H1 (cell line): ENCODE results near the gene TBL2. TPM values are rescaled to one million over a fixed set of nuclear protein-coding genes. Genes with fewer than 3 reads are reported as not detected.

Experiments
- BCL11A ChIP-seq, 2 experiments: IDR thresholded peaks; one replicate each; pipeline ENCODE4 v1.6.1; 2011; ENCODE audit warnings: low read depth in 2 of 2, low read length in 2 of 2, mild to moderate bottlenecking in 2 of 2
- CBX5 ChIP-seq: fragments of 300-800, 300-1000 bp; sonication (generic); IDR thresholded peaks from 2 replicates; pipeline ENCODE4 v1.7.1; 2016; ENCODE audit warnings: antibody characterized with exemption, low read length, low read depth
- E2F6 ChIP-seq: IDR thresholded peaks from 2 replicates; pipeline ENCODE4 v1.6.1; 2012; ENCODE audit warnings: inconsistent platforms
- KDM1A ChIP-seq: fragments of 200-600, 300-600 bp; sonication (generic); IDR thresholded peaks from 2 replicates; pipeline ENCODE4 v1.7.1; 2016; ENCODE audit warnings: mild to moderate bottlenecking, low read length, borderline replicate concordance
- MAX ChIP-seq: IDR thresholded peaks from 2 replicates; pipeline ENCODE4 v1.6.1; 2012; ENCODE audit warnings: inconsistent platforms
- NANOG ChIP-seq: IDR thresholded peaks from 2 replicates; pipeline ENCODE4 v1.6.1; 2011; ENCODE audit warnings: low read length, low read depth, mild to moderate bottlenecking, inconsistent platforms; ENCODE audit not compliant: insufficient read depth, poor library complexity, severe bottlenecking
- NRF1 ChIP-seq: IDR thresholded peaks from 2 replicates; pipeline ENCODE4 v1.6.1; 2011; ENCODE audit warnings: mild to moderate bottlenecking, low read depth, low read length, improper control_type of control experiment
- POLR2A ChIP-seq, 2 experiments: IDR thresholded peaks; 1 replicate in 1 of 2; 2 replicates in 1 of 2; pipeline ENCODE4 v1.6.1; 2011; ENCODE audit warnings: low read depth in 2 of 2, low read length in 2 of 2, mild to moderate bottlenecking in 2 of 2; ENCODE audit errors: control extremely low read depth in 1 of 2
- POLR2AphosphoS5 ChIP-seq: IDR thresholded peaks from 2 replicates; pipeline ENCODE4 v1.6.1; 2011; ENCODE audit warnings: low read depth, low read length
- RAD21 ChIP-seq, 2 experiments: IDR thresholded peaks in 1 of 2; conservative IDR thresholded peaks in 1 of 2; 2 replicates each; pipeline ENCODE4 v1.6.1; 2011; ENCODE audit warnings: low read depth in 2 of 2, low read length in 2 of 2, improper control_type of control experiment in 1 of 2, inconsistent platforms in 1 of 2, mild to moderate bottlenecking in 1 of 2, moderate library complexity in 1 of 2
- RBBP5 ChIP-seq: IDR thresholded peaks from 2 replicates; pipeline ENCODE4 v1.7.1; 2012; ENCODE audit warnings: low read depth, mild to moderate bottlenecking, inconsistent platforms, low read length, moderate library complexity, borderline replicate concordance
- RNF2 ChIP-seq: fragments of 200-900, 300-1000 bp; sonication (generic); IDR thresholded peaks from 2 replicates; pipeline ENCODE4 v1.7.1; 2016; ENCODE audit warnings: borderline replicate concordance, low read depth, mild to moderate bottlenecking, antibody characterized with exemption, low read length; ENCODE audit not compliant: poor library complexity, severe bottlenecking; ENCODE audit errors: missing control alignments
- SAP30 ChIP-seq: fragments of 300-600 bp; sonication (generic); IDR thresholded peaks from 2 replicates; pipeline ENCODE4 v1.7.1; 2012; ENCODE audit warnings: low read length, moderate library complexity, mild to moderate bottlenecking, inconsistent platforms; ENCODE audit not compliant: insufficient read depth, insufficient replicate concordance
- SIN3A ChIP-seq, 2 experiments: IDR thresholded peaks in 1 of 2; conservative IDR thresholded peaks in 1 of 2; 2 replicates each; pipeline ENCODE4 v1.6.1; 2011 to 2012; ENCODE audit warnings: low read length in 2 of 2, improper control_type of control experiment in 1 of 2, low read depth in 1 of 2, mild to moderate bottlenecking in 1 of 2
- SP1 ChIP-seq: IDR thresholded peaks from 2 replicates; pipeline ENCODE4 v1.6.1; 2011; ENCODE audit warnings: low read depth, low read length
- SP4 ChIP-seq: IDR thresholded peaks from 2 replicates; pipeline ENCODE4 v1.6.1; 2012; ENCODE audit warnings: low read length, inconsistent platforms
- TAF7 ChIP-seq: optimal IDR thresholded peaks from 2 replicates; pipeline ENCODE3; 2011; ENCODE audit warnings: low read depth, mild to moderate bottlenecking, inconsistent platforms, low read length, moderate library complexity, borderline replicate concordance
- TCF12 ChIP-seq: IDR thresholded peaks from 2 replicates; pipeline ENCODE4 v1.6.1; 2011; ENCODE audit warnings: low read depth, mild to moderate bottlenecking, low read length
- polyA plus RNA-seq, 7 experiments: library from polyadenylated mRNA; depleted of rRNA in 3 of 7; stranded (reverse) in 5 of 7; unstranded in 2 of 7; fragments of >200 nt in 5 of 7; fragments of 200-250 nt in 2 of 7; gene quantifications; 1 replicate in 5 of 7; 2 replicates in 1 of 7; 4 replicates in 1 of 7; pipeline versions ENCODE4 v1.2.1 to v1.2.3, GENCODE V29; 2011 to 2013; ENCODE audit warnings: missing spikeins in 2 of 7, mixed read lengths in 2 of 7
- total RNA-seq: library from RNA; stranded (reverse); fragmentation: NEBNext Ultra II Directional; extraction: Animal tissue kit (Norgen Biotek cat#: 25700); gene quantifications from 2 replicates; pipeline ENCODE4 v1.2.1, GENCODE V29; 2021
- TF ChIP-seq, protein P1 (sequence below): IDR thresholded peaks from 2 replicates; pipeline ENCODE4 v1.6.1; 2011; ENCODE audit warnings: low read length, improper control_type of control experiment

The TBL2 gene
- total and polyA plus RNA-seq, 2 of the 8 experiments (the other 6 are each of a cell fraction or from before 2014, with no cell fraction given) = 25.8 to 29.7 TPM

GRCh38 chr7:73557397-73558257, 20.8 kb downstream of the TBL2 start, which contains the start of gene BCL7B (continued):
- TF ChIP-seq, protein P1, sequence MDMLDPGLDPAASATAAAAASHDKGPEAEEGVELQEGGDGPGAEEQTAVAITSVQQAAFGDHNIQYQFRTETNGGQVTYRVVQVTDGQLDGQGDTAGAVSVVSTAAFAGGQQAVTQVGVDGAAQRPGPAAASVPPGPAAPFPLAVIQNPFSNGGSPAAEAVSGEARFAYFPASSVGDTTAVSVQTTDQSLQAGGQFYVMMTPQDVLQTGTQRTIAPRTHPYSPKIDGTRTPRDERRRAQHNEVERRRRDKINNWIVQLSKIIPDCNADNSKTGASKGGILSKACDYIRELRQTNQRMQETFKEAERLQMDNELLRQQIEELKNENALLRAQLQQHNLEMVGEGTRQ = 0 out of 2 replicates have a peak, but pooled peaks have one; percentile 43
- TF ChIP-seq RBBP5 (no peak), SP1 (no peak), RNF2 (peak; percentile 47), CBX5 (no peak), SIN3A (conservative IDR thresholded peaks at IDR 0.05 in 1 of 2, IDR thresholded peaks at IDR 0.05 in 1 of 2; ENCODE audit: low read depth in 1 of 2, low read length in 2 of 2) (no peak), RAD21 (IDR thresholded peaks at IDR 0.05 in 1 of 2, conservative IDR thresholded peaks at IDR 0.05 in 1 of 2; ENCODE audit: low read depth in 2 of 2, low read length in 2 of 2) (no peak), KDM1A (peak; percentile 87; the same call in 1 of the 2 replicates), POLR2A (IDR thresholded peaks at IDR 0.05; ENCODE audit: control extremely low read depth in 1 of 2, low read depth in 2 of 2, low read length in 2 of 2) (peak; percentile 82 to 84), E2F6 (peak; percentile 99), MAX (peak; percentile 99), TCF12 (0 out of 2 replicates have a peak, but pooled peaks have one; percentile 53), POLR2AphosphoS5 (peak; percentile 93), NANOG (no peak), NRF1 (peak; percentile 63), SAP30 (no peak), SP4 (0 out of 2 replicates have a peak, but pooled peaks have one; percentile 42), TAF7 (peak; percentile 39), BCL11A (IDR thresholded peaks at IDR 0.05; ENCODE audit: low read depth in 2 of 2, low read length in 2 of 2) (no peak)
